Eye (tissue), 1 donor: Measurements from ENCODE around the gene LYPD6B.

Experiments
- DNase-seq: peaks from one replicate; pipeline ENCODE4 v3.0.0-alpha.2; 2015

Gene LYPD6B

DNA sequence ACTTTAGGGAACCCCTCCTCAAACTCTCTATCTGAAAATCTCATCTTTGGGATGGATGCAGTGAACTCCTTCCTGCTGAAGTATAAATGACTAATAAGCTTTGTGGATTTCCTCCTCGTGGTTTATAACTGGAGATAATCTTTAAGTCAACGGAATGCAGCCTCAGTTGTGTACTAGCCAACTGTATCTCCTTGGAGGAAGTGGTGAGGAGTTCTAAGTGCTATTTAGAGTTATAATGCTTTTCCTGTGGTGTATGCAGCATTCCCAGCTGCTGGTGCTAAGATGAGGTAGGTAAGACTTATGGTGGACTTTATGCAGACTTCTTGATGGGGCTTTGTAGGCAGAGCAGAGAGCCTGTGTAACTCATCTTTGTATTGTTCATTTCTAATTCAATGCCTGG is 90.9 kb downstream of the LYPD6B start:
- DNase-seq, result no peak

DNA sequence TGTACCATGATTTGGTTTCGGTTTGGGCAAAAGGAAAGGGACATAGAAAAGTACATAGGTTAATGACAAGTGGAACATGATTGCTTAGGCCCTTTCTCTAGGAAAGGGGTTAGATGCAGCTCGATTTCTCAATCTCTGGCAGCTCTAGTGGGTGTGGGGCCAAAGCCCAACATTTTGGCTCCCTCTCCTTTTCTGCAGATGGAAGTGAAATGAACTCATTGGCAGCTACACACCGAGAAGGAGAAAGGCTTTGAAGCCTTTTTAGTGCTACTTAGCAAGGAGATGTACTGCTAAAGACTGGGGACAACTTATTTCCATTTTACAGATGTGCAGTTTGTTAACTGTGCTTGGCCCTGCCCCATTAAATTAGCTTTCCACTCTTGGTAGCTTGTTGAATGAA is 93.8 kb downstream of the LYPD6B start:
- no peak for DNase-seq

- DNase-seq, result no peak
Measured at GRCh38 chr2:149132901-149133300, 94.4 kb downstream of the LYPD6B start.

DNA sequence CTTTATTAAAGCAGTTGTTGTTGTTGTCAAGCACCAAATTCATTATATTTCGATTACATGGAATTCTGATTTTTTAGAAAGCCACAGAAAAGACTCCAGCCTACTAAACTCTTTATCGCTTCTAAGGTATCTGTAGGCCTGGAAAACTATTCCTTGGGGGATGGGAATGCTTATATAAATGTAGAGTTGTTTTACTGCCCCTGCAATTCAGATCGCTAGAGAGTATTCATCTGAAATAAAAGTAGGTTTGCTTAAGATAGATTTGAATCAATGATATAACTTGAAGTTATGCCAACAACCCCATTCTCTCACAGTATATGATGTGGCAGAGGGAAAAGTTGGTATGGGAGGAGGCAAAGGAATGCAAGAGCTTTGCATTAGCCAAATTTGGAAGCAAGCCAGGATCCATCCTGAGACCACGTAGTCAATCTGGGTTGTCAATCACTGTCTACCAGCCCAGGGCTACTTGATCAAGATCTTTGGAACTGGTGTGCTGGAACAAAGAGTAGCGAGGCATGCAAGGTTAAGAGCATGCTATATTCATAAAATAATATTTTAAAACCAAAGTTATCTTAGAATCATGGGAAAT is 95.9 kb downstream of the LYPD6B start:
- DNase-seq, result no peak

GRCh38 chr2:149136111-149136510 is 97.6 kb downstream of the LYPD6B start:
- no peak for DNase-seq

GRCh38 chr2:149141046-149141445 is 102.5 kb downstream of the LYPD6B start:
- DNase-seq, result no peak

DNA sequence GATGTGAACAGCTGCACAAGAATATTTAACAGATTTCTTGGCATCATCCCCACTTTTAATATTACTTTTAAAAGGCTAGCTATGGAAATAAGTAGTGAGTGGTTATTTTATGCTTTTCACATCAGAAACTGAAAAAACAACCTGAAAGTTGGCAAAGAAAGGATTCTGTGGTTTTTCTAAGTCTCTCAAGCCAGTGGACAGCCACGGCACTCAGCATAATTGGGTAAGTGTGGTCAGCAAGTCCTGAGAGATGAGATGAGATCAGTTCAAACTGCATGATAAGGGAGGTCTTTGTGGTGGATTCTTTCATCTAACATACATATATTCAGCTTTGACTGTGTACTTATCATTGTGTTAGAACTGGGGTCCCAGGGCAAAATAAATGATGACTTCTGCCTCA is 105.2 kb downstream of the LYPD6B start:
- no peak for DNase-seq

DNA sequence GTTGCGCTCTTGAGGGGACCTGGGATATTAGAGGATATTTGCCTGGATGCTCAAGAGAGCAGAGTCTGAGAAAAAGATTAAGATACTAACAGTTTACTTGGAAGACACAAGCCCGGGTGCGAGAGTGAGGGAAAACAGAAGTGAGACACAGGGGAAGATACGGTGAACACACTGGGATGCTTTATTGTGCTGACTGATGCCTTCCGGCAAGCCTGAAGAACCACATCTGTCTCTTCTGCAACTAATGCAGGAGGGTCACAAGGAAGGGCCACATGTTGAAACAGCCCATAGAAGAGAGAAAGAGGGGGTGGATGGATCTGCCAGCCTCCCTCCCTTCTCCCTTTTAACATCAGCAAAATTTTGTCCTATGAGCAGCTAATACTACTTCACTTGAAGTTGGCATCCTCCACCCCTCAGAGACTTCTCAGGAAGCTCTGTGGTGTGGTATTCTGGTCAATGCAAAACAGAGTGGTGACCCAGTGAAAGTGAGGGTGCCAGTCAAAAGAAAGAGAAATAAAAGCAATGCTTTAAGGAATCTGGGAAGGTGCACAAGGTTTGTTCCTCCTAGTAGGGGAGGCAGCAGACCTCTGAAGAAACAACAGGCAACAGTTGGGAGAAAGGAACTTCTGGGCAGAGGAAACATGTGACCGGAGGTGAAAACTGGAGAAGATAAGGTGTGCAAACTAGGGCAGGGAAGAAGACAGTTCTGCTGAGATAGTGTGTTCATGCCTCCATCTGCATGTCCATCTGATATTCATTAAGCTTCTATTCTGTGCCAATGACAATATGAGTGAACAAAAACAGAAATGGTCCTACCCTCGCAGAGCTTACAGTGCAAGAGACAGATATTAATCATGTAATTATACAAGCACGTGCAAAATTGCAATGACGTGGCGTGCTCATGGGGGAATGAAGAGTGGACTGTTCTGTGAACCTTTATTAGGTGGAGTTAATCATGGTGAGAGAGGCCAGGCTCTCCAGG is 107.1 kb downstream of the LYPD6B start:
- no peak for DNase-seq

- DNase-seq, result no peak
Measured at GRCh38 chr2:149146876-149147275, 108.4 kb downstream of the LYPD6B start.

GRCh38 chr2:149148194-149149006 is 109.9 kb downstream of the LYPD6B start:
- DNase-seq, result no peak

DNA sequence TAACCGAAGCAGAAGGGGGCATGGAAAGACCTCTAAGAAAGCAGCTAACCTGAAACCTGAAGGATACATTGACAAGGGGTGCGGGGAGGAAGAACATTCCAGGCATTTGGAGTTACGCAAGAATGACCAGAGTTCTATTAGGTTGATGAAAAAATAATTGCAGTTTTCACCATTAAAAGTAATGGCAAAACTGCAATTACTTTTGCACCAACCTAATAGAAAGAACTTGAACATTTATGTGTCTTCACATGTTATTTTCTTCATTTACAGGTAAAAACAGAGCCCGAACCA is 110.5 kb downstream of the LYPD6B start:
- DNase-seq, result no peak

GRCh38 chr2:149152469-149152953 is 114.0 kb downstream of the LYPD6B start:
- DNase-seq, result no peak

- peak; percentile 66 for DNase-seq
Measured at GRCh38 chr2:149155196-149155969, 116.9 kb downstream of the LYPD6B start.

- no peak for DNase-seq
Measured at GRCh38 chr2:149155988-149156387, 117.5 kb downstream of the LYPD6B start.

- DNase-seq, result peak; percentile 86
Measured at GRCh38 chr2:149156971-149157740, 118.7 kb downstream of the LYPD6B start.

GRCh38 chr2:149158957-149159356 is 120.5 kb downstream of the LYPD6B start:
- no peak for DNase-seq

DNA sequence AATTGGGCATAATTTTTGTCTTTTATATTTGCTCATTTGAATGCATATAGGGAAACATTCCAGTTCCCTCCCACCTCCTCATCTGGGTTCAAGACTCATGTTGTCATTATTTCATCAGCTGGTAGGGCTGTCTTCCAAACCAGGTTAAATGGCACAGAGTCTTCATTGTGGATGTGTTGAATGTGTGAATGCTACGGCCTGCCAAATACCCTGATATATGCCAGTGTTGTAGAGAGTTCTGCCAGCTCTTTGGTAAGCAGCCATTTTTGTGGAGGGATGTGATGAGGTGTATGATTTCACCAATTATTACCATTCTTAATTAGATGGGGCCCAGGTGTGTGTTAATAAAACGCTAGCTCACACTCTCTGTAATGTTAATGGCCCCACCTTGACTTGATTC is 121.7 kb downstream of the LYPD6B start:
- DNase-seq, result no peak

DNA sequence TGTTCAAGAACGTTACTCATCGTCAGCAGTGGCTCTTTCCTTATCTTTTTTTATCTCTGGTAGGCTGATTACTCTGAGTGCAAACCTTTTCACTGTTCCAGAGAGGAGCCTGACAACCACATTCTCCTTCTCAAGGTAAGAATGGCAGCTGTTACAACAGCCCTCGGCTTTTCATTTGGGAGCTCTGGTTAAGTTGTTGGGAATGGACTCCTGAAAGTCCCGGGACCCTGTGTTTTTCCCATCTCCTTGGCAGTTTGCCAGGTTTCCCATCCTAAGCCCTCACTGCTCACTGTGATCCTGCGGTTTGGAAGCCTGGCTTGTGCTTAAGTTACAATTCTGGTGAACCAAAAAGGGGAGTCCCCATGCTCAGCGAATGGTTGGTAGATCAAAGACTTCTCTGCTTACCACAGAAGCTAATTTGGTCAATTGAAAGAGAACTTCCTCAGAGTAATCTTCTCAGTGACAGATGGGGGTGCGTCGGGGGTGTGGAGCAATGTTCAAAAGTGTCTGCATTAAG is 122.3 kb downstream of the LYPD6B start:
- DNase-seq, result peak; percentile 42

DNA sequence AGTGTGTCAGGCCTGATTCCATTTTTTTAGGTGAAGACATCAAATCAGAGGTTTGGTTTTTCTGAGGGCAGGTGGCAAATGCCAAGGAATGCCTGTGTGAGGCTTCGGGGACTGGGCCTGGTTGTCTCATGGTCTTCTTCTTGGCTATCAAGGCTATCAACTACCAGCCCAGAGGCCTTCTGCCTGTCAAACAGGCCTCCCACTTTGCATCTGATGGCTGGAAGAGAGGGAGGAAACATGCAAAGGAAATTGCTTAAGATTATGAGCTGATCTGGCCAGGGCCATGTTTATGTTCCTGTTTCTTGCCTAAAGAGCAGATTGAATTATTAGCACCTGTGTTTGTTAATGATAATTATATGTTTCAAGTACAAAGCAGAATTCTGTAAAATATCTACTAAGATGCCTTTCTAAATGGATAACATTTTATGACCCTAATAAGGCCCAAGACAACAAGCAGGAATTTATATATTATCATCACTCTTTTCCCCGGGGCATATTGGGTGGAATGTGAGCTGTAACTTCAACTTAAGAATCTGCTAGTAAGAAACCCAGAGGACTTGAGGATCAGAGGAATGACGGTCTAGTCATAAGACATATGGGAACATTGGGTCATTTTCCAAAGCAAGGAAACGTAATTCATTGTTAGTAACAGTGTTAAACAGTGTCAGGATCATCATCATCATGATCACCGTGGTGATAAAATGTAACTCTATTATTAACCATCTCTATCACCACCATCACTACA is 123.2 kb downstream of the LYPD6B start:
- DNase-seq, result no peak

GRCh38 chr2:149164296-149164695 is 125.8 kb downstream of the LYPD6B start:
- DNase-seq, result no peak

GRCh38 chr2:149164827-149165226 is 126.3 kb downstream of the LYPD6B start:
- no peak for DNase-seq
